HCT116 (cell line): ENCODE results near the gene SEC31A. TPM values are rescaled to one million over a fixed set of nuclear protein-coding genes. Genes with fewer than 3 reads are reported as not detected.

Experiments
- ATAC-seq: fragments of 200-7000 bp; cut with Tn5 transposase; 2 replicates; pipeline ENCODE4 v1.9.1; 2020; ENCODE audit warnings: mild to moderate bottlenecking, moderate library complexity
- BruUV-seq: library from RNA; stranded (reverse); fragments of 400-500 nt; replicated peaks from 2 replicates; lab custom pipeline; 2021; lab: Mats Ljungman, UMichigan
- CTCF ChIA-PET: fragments of 300-600 bp; sonication (Branson Sonifier 250); formaldehyde crosslinking; loops from one replicate; lab custom pipeline; 2021; ENCODE audit warnings: antibody characterized with exemption; lab: Charles Lee
- POLR2A ChIA-PET: fragments of 300-600, 350-600 bp; sonication (Branson Sonifier 250); formaldehyde crosslinking; loops from one replicate; lab custom pipeline; 2021; ENCODE audit warnings: antibody characterized with exemption; lab: Charles Lee
- RAD21 ChIA-PET, 2 experiments: fragments of 300-600 bp; sonication (Branson Sonifier 250); formaldehyde crosslinking; loops; one replicate each; lab custom pipeline; 2023; ENCODE audit warnings: low total read pairs in 2 of 2; ENCODE audit not compliant: uncharacterized antibody in 2 of 2, unreplicated experiment in 2 of 2, low non-redundant PET in 1 of 2; lab: Charles Lee
- DNase-seq: peaks from one replicate; pipeline ENCODE4 v3.0.0-alpha.2; 2010; ENCODE audit warnings: low read depth, low spot score
- H2AFZ ChIP-seq: fragments of 200-600 bp; shearing (Covaris generic), sonication (generic); 2 replicates; pipeline ENCODE4 v1.6.1; 2017; ENCODE audit warnings: low read depth, mixed run types, mixed read lengths, antibody characterized with exemption, low read length; ENCODE audit not compliant: poor library complexity, severe bottlenecking
- H3K27ac ChIP-seq: 2 replicates; pipeline ENCODE4 v1.5.1; 2012; ENCODE audit warnings: low read depth, low read length
- H3K27me3 ChIP-seq: fragments of 200-600 bp; sonication (generic); 2 replicates; pipeline ENCODE4 v1.6.1; 2016; ENCODE audit warnings: mixed run types, low read length, mixed read lengths; ENCODE audit not compliant: insufficient read depth
- H3K36me3 ChIP-seq, 2 experiments: fragments of 200-500 bp in 1 of 2; fragments of 200-600 bp in 1 of 2; sonication (Bioruptor generic) in 1 of 2; sonication (generic) in 1 of 2; 2 replicates each; pipeline versions ENCODE4 v1.5.1 to v1.6.1; 2014 to 2016; ENCODE audit warnings: low read length in 2 of 2, inconsistent platforms in 1 of 2, mixed read lengths in 1 of 2, mixed run types in 1 of 2; ENCODE audit not compliant: insufficient read depth in 2 of 2, control insufficient read depth in 1 of 2
- H3K4me1 ChIP-seq, 2 experiments: fragments of 200-600 bp in 1 of 2; sonication (generic) in 1 of 2; 2 replicates each; pipeline versions ENCODE4 v1.5.1 to v1.6.1; 2012 to 2017; ENCODE audit warnings: low read length in 2 of 2, inconsistent platforms in 1 of 2, mild to moderate bottlenecking in 1 of 2, mixed read lengths in 1 of 2, mixed run types in 1 of 2, moderate library complexity in 1 of 2; ENCODE audit not compliant: insufficient read depth in 2 of 2, control insufficient read depth in 1 of 2
- H3K4me2 ChIP-seq: fragments of 200-600 bp; sonication (generic); 2 replicates; pipeline ENCODE4 v1.6.1; 2017; ENCODE audit warnings: mixed run types, low read length, mixed read lengths
- H3K4me3 ChIP-seq, 2 experiments: fragments of 200-600 bp in 1 of 2; sonication (generic) in 1 of 2; replicated peaks in 1 of 2; 2 replicates each; pipeline ENCODE4 v1.5.1; 2011 to 2016; ENCODE audit warnings: low read length in 2 of 2, control low read depth in 1 of 2, low read depth in 1 of 2, mild to moderate bottlenecking in 1 of 2, mixed read lengths in 1 of 2, mixed run types in 1 of 2
- H3K79me2 ChIP-seq: fragments of 200-600 bp; sonication (generic); 2 replicates; pipeline ENCODE4 v1.6.1; 2017; ENCODE audit warnings: mild to moderate bottlenecking, mixed run types, low read length, moderate library complexity, mixed read lengths; ENCODE audit not compliant: insufficient read depth
- H3K9ac ChIP-seq: fragments of 200-600 bp; sonication (generic); 2 replicates; pipeline ENCODE4 v1.6.1; 2016; ENCODE audit warnings: low read length, mixed read lengths
- H3K9me2 ChIP-seq: fragments of 200-600 bp; sonication (generic), shearing (Covaris generic); 2 replicates; pipeline ENCODE4 v1.6.1; 2017; ENCODE audit warnings: mixed run types, mild to moderate bottlenecking, moderate library complexity; ENCODE audit not compliant: insufficient read depth
- H3K9me3 ChIP-seq, 2 experiments: fragments of 200-500 bp in 1 of 2; fragments of 200-600 bp in 1 of 2; sonication (Bioruptor generic) in 1 of 2; sonication (generic) in 1 of 2; 2 replicates each; pipeline ENCODE4 v1.6.1; 2014 to 2017; ENCODE audit warnings: low read length in 2 of 2, mixed read lengths in 2 of 2, inconsistent platforms in 1 of 2, low read depth in 1 of 2, mild to moderate bottlenecking in 1 of 2, mixed run types in 1 of 2, moderate library complexity in 1 of 2; ENCODE audit not compliant: control insufficient read depth in 1 of 2, insufficient read depth in 1 of 2
- H4K20me1 ChIP-seq: fragments of 200-600 bp; sonication (generic), shearing (Covaris generic); 2 replicates; pipeline ENCODE4 v1.6.1; 2017; ENCODE audit warnings: mixed run types, mild to moderate bottlenecking, moderate library complexity; ENCODE audit not compliant: insufficient read depth
- CBX3 ChIP-seq: IDR thresholded peaks from 2 replicates; pipeline ENCODE4 v1.6.1; 2012; ENCODE audit warnings: low read depth
- CTCF ChIP-seq, 3 experiments: fragments of 200-600 bp in 1 of 3; sonication (generic) in 1 of 3; IDR thresholded peaks in 2 of 3; conservative IDR thresholded peaks in 1 of 3; 2 replicates each; pipeline ENCODE4 v1.5.1; 2012 to 2017; ENCODE audit warnings: low read depth in 2 of 3, low read length in 2 of 3, antibody characterized with exemption in 1 of 3, borderline replicate concordance in 1 of 3, control low read depth in 1 of 3, mild to moderate bottlenecking in 1 of 3, mixed read lengths in 1 of 3, mixed run types in 1 of 3, moderate library complexity in 1 of 3; ENCODE audit not compliant: insufficient read depth in 1 of 3
- EGR1 ChIP-seq: IDR thresholded peaks from 2 replicates; pipeline ENCODE4 v1.6.1; 2012; ENCODE audit warnings: low read depth
- EZH2 ChIP-seq: fragments of 200-600 bp; sonication (generic); IDR thresholded peaks from 2 replicates; pipeline ENCODE4 v1.6.1; 2017; ENCODE audit warnings: antibody characterized with exemption, mixed run types
- FOSL1 ChIP-seq: IDR thresholded peaks from 2 replicates; pipeline ENCODE4 v1.6.1; 2012; ENCODE audit warnings: low read depth
- POLR2A ChIP-seq: IDR thresholded peaks from 2 replicates; pipeline ENCODE4 v1.7.0; 2011; ENCODE audit warnings: borderline replicate concordance; ENCODE audit not compliant: insufficient read depth, insufficient read length; ENCODE audit errors: extremely low read depth
- POLR2AphosphoS5 ChIP-seq: IDR thresholded peaks from 2 replicates; pipeline ENCODE4 v1.6.1; 2011; ENCODE audit warnings: mild to moderate bottlenecking, low read depth, low read length, moderate library complexity
- RAD21 ChIP-seq: IDR thresholded peaks from 2 replicates; pipeline ENCODE4 v1.6.1; 2012; ENCODE audit warnings: low read depth, mild to moderate bottlenecking
- REST ChIP-seq: IDR thresholded peaks from 2 replicates; pipeline ENCODE4 v1.6.1; 2012; ENCODE audit warnings: low read depth
- SIN3A ChIP-seq: IDR thresholded peaks from 2 replicates; pipeline ENCODE4 v1.6.1; 2012; ENCODE audit warnings: low read depth
- SP1 ChIP-seq: IDR thresholded peaks from 2 replicates; pipeline ENCODE4 v1.6.1; 2012; ENCODE audit warnings: low read depth
- TCF7L2 ChIP-seq: IDR thresholded peaks from 2 replicates; pipeline ENCODE4 v1.7.0; 2011; ENCODE audit warnings: borderline replicate concordance, inconsistent platforms; ENCODE audit not compliant: insufficient read depth, insufficient read length; ENCODE audit errors: extremely low read depth
- YY1 ChIP-seq: IDR thresholded peaks from 2 replicates; pipeline ENCODE4 v1.6.1; 2011; ENCODE audit warnings: low read length, low read depth, moderate library complexity, mild to moderate bottlenecking; ENCODE audit not compliant: insufficient replicate concordance; ENCODE audit errors: extremely low read depth
- intact Hi-C: fragments of 100-400 bp; cut with micrococcal nuclease; formaldehyde crosslinking; loops from 2 replicates; pipeline ENCODE4 v1.10.0; 2022
- total RNA-seq: library from RNA; stranded (reverse); gene quantifications from one replicate; pipeline ENCODE4 v1.2.1, GENCODE V29; 2021; ENCODE audit not compliant: unreplicated experiment

Gene SEC31A
- total RNA-seq, 1 experiment from 2014 or later: 78.5 TPM

GRCh38 chr4:82885410-82885809 lies 5.5 kb downstream of the SEC31A start:
- DNase-seq: no peak
- BruUV-seq: no TSS peak
- H3K36me3 ChIP-seq: no peaks in the 10 kb centered on the region
- ChIA-PET CTCF (no interaction called here), POLR2A (interaction anchor here (1.2 kb wide), 1 partner anchor 15 kb away, joined by 3 read pairs; the partner anchor contains the start of gene THAP9)
- H3K27me3 ChIP-seq: no peaks in the 10 kb centered on the region
- H3K79me2 ChIP-seq: peaks cover 98% of the 10 kb centered on the region
- H4K20me1 ChIP-seq: 0 out of 2 replicates have a peak, but pooled peaks cover 6% of the 10 kb centered on the region
- no peak overlapping the region for H2AFZ ChIP-seq
- no peak overlapping the region for H3K4me2 ChIP-seq
- intact Hi-C loops: no loop called here
- H3K9me2 ChIP-seq: no peaks in the 10 kb centered on the region
- no peak for TF ChIP-seq EZH2
- TF ChIP-seq CBX3: no peak
- no peak for TF ChIP-seq YY1
- TF ChIP-seq POLR2AphosphoS5: no peak
- TF ChIP-seq REST: no peak
- no peak for TF ChIP-seq SP1
- TF ChIP-seq EGR1: no peak
- TF ChIP-seq, all 23 proteins: peak for 0
- ATAC-seq: no peak
- Histone ChIP-seq H3K27ac (no peak overlapping the region), H3K9me3 (no peaks in the 10 kb centered on the region), H3K9ac (no peak overlapping the region), H3K4me3 (no peak overlapping the region), H3K4me1 (peaks cover 3 to 12% of the 10 kb centered on the region in 2 experiments; a peak in 3 of 4 replicates)
- RAD21 ChIA-PET: no interaction called here

DNA sequence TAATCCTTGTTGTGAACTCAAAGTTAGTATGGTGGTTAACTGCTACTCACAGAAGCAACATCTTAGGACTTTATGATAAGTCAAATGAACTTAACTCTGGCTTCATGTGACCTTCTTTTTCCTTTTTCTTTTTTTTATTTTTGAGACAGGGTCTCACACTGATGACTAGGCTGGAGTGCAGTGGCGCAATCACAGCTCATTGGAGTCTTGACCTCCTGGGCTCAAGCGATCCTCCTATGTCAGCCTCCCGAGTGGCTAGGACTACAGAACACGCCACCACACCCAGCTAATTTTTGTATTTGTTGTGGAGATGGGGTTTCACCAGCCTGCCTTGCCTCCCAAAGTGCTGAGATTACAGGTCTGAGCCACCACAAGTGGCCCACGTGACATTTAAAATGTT lies 22.4 kb downstream of the SEC31A start:
- no peak for DNase-seq
- BruUV-seq: no TSS peak
- no peaks in the 10 kb centered on the region for H3K9me3 ChIP-seq
- H3K27ac ChIP-seq: no peak overlapping the region
- no peaks in the 10 kb centered on the region for H3K27me3 ChIP-seq
- H3K9ac ChIP-seq: no peak overlapping the region
- no peaks in the 10 kb centered on the region for H3K9me2 ChIP-seq
- H3K4me2 ChIP-seq: no peak overlapping the region
- H2AFZ ChIP-seq: no peak overlapping the region
- ChIA-PET CTCF (no interaction called here), RAD21 (no interaction called here), POLR2A (no interaction called here)
- no peaks in the 10 kb centered on the region for H4K20me1 ChIP-seq
- ATAC-seq: no peak
- H3K4me1 ChIP-seq: peaks cover 5 to 16% of the 10 kb centered on the region in 2 experiments
- H3K79me2 ChIP-seq: peaks cover 8% of the 10 kb centered on the region
- intact Hi-C loops: no loop called here
- peaks cover 42 to 47% of the 10 kb centered on the region in 2 experiments for H3K36me3 ChIP-seq
- H3K4me3 ChIP-seq: no peak overlapping the region
- TF ChIP-seq FOSL1 (no peak), TCF7L2 (no peak), CTCF (IDR thresholded peaks at IDR 0.05 in 2 of 3, conservative IDR thresholded peaks at IDR 0.05 in 1 of 3; ENCODE audit: borderline replicate concordance in 1 of 3, insufficient read depth in 1 of 3, low read depth in 2 of 3, low read length in 2 of 3) (no peak), POLR2A (no peak), RAD21 (no peak), SIN3A (no peak)
